ENCODE data around the gene HSF2.
"Not testable (repeated sequence)": the region's sequence is repeated elsewhere in the genome, so short reads cannot be mapped to it uniquely, and the experiment has no call there.

The HSF2 gene

GRCh38 chr6:122400462-122401089 is 1.1 kb downstream of the HSF2 start:
- no peak for DNase-seq

- no peak for DNase-seq
Measured at GRCh38 chr6:122401104-122401503, 1.7 kb downstream of the HSF2 start.

- DNase-seq = no peak
Measured at GRCh38 chr6:122404444-122404843, 5.0 kb downstream of the HSF2 start.

GRCh38 chr6:122405417-122405816 is 6.0 kb downstream of the HSF2 start:
- DNase-seq = no peak

- DNase-seq = no peak
Measured at GRCh38 chr6:122406187-122406586, 6.7 kb downstream of the HSF2 start.

GRCh38 chr6:122407712-122408111 is 8.3 kb downstream of the HSF2 start:
- DNase-seq = no peak

- no peak for DNase-seq
Measured at GRCh38 chr6:122408240-122408639, 8.8 kb downstream of the HSF2 start.

- peak in 1 of 2 donors; percentile 38 for DNase-seq
Measured at GRCh38 chr6:122408702-122409458, 9.4 kb downstream of the HSF2 start.

GRCh38 chr6:122412001-122412400 is 12.5 kb downstream of the HSF2 start:
- no peak for DNase-seq

GRCh38 chr6:122416825-122417224 is 17.4 kb downstream of the HSF2 start:
- DNase-seq = no peak

- no peak for DNase-seq
Measured at GRCh38 chr6:122422003-122422402, 22.6 kb downstream of the HSF2 start.

GRCh38 chr6:122422614-122423267 is 23.3 kb downstream of the HSF2 start:
- no peak for DNase-seq

GRCh38 chr6:122423734-122424133 is 24.3 kb downstream of the HSF2 start:
- DNase-seq = no peak

GRCh38 chr6:122426597-122426996 is 27.1 kb downstream of the HSF2 start:
- DNase-seq = no peak

- DNase-seq = no peak
Measured at GRCh38 chr6:122428781-122429180, 29.3 kb downstream of the HSF2 start.

- DNase-seq = no peak
Measured at GRCh38 chr6:122429323-122429722, 29.9 kb downstream of the HSF2 start.

- DNase-seq = no peak
Measured at GRCh38 chr6:122431780-122432179, 32.3 kb downstream of the HSF2 start.

GRCh38 chr6:122432816-122433215 is 33.4 kb downstream of the HSF2 start:
- DNase-seq = no peak

- DNase-seq = no peak
Measured at GRCh38 chr6:122438975-122439374, 39.5 kb downstream of the HSF2 start.

- no peak for DNase-seq
Measured at GRCh38 chr6:122445274-122445673, 45.8 kb downstream of the HSF2 start.

GRCh38 chr6:122449069-122449468 is 49.6 kb downstream of the HSF2 start:
- no peak for DNase-seq

GRCh38 chr6:122452509-122452908 is 53.1 kb downstream of the HSF2 start:
- no peak for DNase-seq

GRCh38 chr6:122454673-122455072 is 55.2 kb downstream of the HSF2 start:
- no peak for DNase-seq

GRCh38 chr6:122455116-122455515 is 55.7 kb downstream of the HSF2 start:
- DNase-seq = not testable (repeated sequence)
